HepG2 (cell line): ENCODE results near the gene WNT3. TPM values are rescaled to one million over a fixed set of nuclear protein-coding genes. Genes with fewer than 3 reads are reported as not detected.
A peak's percentile ranks its signal among the peaks of the same experiment; 100 is the strongest.

ENCODE experiments used
- BORCS8-MEF2B ChIP-seq: sonication (generic); formaldehyde crosslinking; IDR thresholded peaks from 2 replicates; pipeline ENCODE4 v1.8.0; 2022; ENCODE audit warnings: mild to moderate bottlenecking, missing genetic modification reagents
- GABPB1 ChIP-seq: IDR thresholded peaks from 2 replicates; pipeline ENCODE4 v1.6.1; 2016; ENCODE audit warnings: mild to moderate bottlenecking, missing genetic modification reagents, moderate library complexity, missing compliant biosample characterization
- GATAD2A ChIP-seq: IDR thresholded peaks from 2 replicates; pipeline ENCODE4 v1.6.1; 2016
- HMG20A ChIP-seq: IDR thresholded peaks from 2 replicates; pipeline ENCODE4 v1.6.1; 2016; ENCODE audit warnings: borderline replicate concordance
- HOMEZ ChIP-seq: IDR thresholded peaks from 2 replicates; pipeline ENCODE4 v1.6.1; 2016; ENCODE audit warnings: low read depth
- MAX ChIP-seq: IDR thresholded peaks from 2 replicates; pipeline ENCODE4 v1.6.1; 2012; ENCODE audit warnings: inconsistent platforms
- PAWR ChIP-seq: sonication (generic); formaldehyde crosslinking; IDR thresholded peaks from 2 replicates; pipeline ENCODE4 v1.4.0; 2020; ENCODE audit warnings: missing genetic modification reagents, mild to moderate bottlenecking, borderline replicate concordance
- RARA ChIP-seq: IDR thresholded peaks from 2 replicates; pipeline ENCODE4 v1.6.1; 2016; ENCODE audit warnings: missing genetic modification reagents, missing compliant biosample characterization
- RBM22 ChIP-seq: fragments of 200-400 bp; formaldehyde crosslinking; optimal IDR thresholded peaks from 2 replicates; pipeline ENCODE3; 2017; ENCODE audit warnings: mild to moderate bottlenecking, low read length, moderate library complexity
- RFX1 ChIP-seq: fragments of 450-650 bp; IDR thresholded peaks from 2 replicates; pipeline ENCODE4 v1.6.1; 2017
- SATB2 ChIP-seq: sonication (generic); formaldehyde crosslinking; IDR thresholded peaks from 2 replicates; pipeline ENCODE4 v1.5.0; 2020; ENCODE audit warnings: missing genetic modification reagents
- SP2 ChIP-seq: sonication (generic); formaldehyde crosslinking; IDR thresholded peaks from 2 replicates; pipeline ENCODE4 v1.5.1; 2020; ENCODE audit warnings: mild to moderate bottlenecking, missing genetic modification reagents
- ZFY ChIP-seq: sonication (generic); formaldehyde crosslinking; IDR thresholded peaks from 2 replicates; pipeline ENCODE4 v1.4.0; 2020; ENCODE audit warnings: missing genetic modification reagents
- ZNF101 ChIP-seq: sonication (generic); formaldehyde crosslinking; IDR thresholded peaks from 2 replicates; pipeline ENCODE4 v1.4.0; 2020; ENCODE audit warnings: mild to moderate bottlenecking, low read depth, missing genetic modification reagents, borderline replicate concordance
- ZNF232 ChIP-seq: sonication (generic); formaldehyde crosslinking; IDR thresholded peaks from 2 replicates; pipeline ENCODE4 v1.4.0; 2020; ENCODE audit warnings: missing genetic modification reagents, borderline replicate concordance
- ZNF619 ChIP-seq: sonication (generic); formaldehyde crosslinking; IDR thresholded peaks from 2 replicates; pipeline ENCODE4 v1.4.0; 2020; ENCODE audit warnings: mild to moderate bottlenecking, missing genetic modification reagents
- ZNF883 ChIP-seq: sonication (generic); formaldehyde crosslinking; IDR thresholded peaks from 2 replicates; pipeline ENCODE4 v1.5.1; 2020; ENCODE audit warnings: mild to moderate bottlenecking, missing genetic modification reagents; ENCODE audit errors: not compliant biosample characterization
- polyA plus RNA-seq, 8 experiments: library from polyadenylated mRNA; depleted of rRNA in 3 of 8; stranded (reverse) in 7 of 8; unstranded in 1 of 8; fragments of >200 nt; fragmentation: Illumina TruSeq in 4 of 8; extraction: Trizol in 4 of 8; gene quantifications; 2 replicates each; pipeline versions ENCODE4 v1.2.1 to v1.2.3, GENCODE V29; 2011 to 2016; ENCODE audit warnings: low read depth in 4 of 8, missing spikeins in 1 of 8, mixed read lengths in 1 of 8; ENCODE audit not compliant: insufficient read depth in 1 of 8
- total RNA-seq, 5 experiments: library from RNA; depleted of rRNA; stranded (reverse); fragments of >200 nt; fragmentation: Illumina TruSeq; extraction: Trizol; gene quantifications; 2 replicates each; pipeline ENCODE4 v1.2.3, GENCODE V29; 2016; ENCODE audit warnings: low read depth in 1 of 5
- TF ChIP-seq, protein P1 (sequence below): sonication (generic); formaldehyde crosslinking; IDR thresholded peaks from 2 replicates; pipeline ENCODE4 v1.5.1; 2020; ENCODE audit warnings: mild to moderate bottlenecking, missing genetic modification reagents, moderate library complexity
- TF ChIP-seq, protein P2 (sequence below): IDR thresholded peaks from 2 replicates; pipeline ENCODE4 v1.6.1; 2018; ENCODE audit warnings: missing genetic modification reagents, mild to moderate bottlenecking, missing compliant biosample characterization
- TF ChIP-seq, protein P3 (sequence below): sonication (generic); formaldehyde crosslinking; IDR thresholded peaks from 2 replicates; pipeline ENCODE4 v1.5.0; 2020; ENCODE audit warnings: missing genetic modification reagents
- TF ChIP-seq, protein P4 (sequence below): sonication (generic); formaldehyde crosslinking; IDR thresholded peaks from 2 replicates; pipeline ENCODE4 v1.4.0; 2020; ENCODE audit warnings: mild to moderate bottlenecking, missing genetic modification reagents

Gene WNT3
- total and polyA plus RNA-seq, 2 of the 13 experiments (the other 11 are each of a cell fraction or from before 2014, with no cell fraction given), result 8.5 to 10.3 TPM

DNA sequence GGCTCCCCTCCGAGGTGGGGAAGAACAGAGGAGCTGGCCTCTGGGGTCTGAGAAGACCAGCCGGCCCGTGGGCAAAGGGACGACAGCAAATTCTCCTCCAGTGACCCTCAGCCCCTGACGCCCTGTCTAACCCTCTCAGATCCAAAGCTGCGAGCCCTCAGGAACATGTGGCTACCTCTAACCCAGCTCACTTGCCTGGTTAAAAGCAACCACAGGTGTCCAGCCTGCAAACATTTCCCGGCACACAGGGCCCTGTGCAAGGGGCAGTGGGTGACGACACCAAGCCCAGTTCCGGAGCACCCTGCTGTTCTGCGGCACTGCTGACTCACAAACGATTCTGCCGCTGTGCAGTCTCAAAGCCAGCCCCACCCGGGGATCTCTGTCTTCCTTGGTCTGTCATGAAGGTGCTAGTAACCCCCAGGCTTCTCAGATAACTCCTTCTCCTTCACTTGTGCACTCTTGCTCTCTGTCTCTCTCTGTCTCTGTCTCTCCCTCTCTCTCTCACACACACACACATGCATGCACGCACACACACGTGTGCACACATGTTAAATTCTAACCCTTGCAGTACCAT, 23.0 kb downstream of the WNT3 start (continued):
- TF ChIP-seq GABPB1 (CRISPR knock-in tag) (peak; percentile 70), PAWR (0 out of 2 replicates have a peak, but pooled peaks have one; percentile 18), ZNF619 (CRISPR knock-in tag) (no peak), RBM22 (no peak), ZNF883 (CRISPR knock-in tag) (no peak), HMG20A (CRISPR knock-in tag) (no peak), RFX1 (no peak), ZNF232 (CRISPR knock-in tag) (no peak), MAX (peak; percentile 58), SP2 (CRISPR knock-in tag) (no peak), GATAD2A (CRISPR knock-in tag) (peak; percentile 69), ZNF101 (CRISPR knock-in tag) (no peak), SATB2 (CRISPR knock-in tag) (no peak), RARA (CRISPR knock-in tag) (0 out of 2 replicates have a peak, but pooled peaks have one; percentile 35), ZFY (CRISPR knock-in tag) (no peak; the same call in 1 of the 2 replicates), BORCS8-MEF2B (no peak), HOMEZ (CRISPR knock-in tag) (peak; percentile 38; the same call in 1 of the 2 replicates)
- TF ChIP-seq, protein P1, sequence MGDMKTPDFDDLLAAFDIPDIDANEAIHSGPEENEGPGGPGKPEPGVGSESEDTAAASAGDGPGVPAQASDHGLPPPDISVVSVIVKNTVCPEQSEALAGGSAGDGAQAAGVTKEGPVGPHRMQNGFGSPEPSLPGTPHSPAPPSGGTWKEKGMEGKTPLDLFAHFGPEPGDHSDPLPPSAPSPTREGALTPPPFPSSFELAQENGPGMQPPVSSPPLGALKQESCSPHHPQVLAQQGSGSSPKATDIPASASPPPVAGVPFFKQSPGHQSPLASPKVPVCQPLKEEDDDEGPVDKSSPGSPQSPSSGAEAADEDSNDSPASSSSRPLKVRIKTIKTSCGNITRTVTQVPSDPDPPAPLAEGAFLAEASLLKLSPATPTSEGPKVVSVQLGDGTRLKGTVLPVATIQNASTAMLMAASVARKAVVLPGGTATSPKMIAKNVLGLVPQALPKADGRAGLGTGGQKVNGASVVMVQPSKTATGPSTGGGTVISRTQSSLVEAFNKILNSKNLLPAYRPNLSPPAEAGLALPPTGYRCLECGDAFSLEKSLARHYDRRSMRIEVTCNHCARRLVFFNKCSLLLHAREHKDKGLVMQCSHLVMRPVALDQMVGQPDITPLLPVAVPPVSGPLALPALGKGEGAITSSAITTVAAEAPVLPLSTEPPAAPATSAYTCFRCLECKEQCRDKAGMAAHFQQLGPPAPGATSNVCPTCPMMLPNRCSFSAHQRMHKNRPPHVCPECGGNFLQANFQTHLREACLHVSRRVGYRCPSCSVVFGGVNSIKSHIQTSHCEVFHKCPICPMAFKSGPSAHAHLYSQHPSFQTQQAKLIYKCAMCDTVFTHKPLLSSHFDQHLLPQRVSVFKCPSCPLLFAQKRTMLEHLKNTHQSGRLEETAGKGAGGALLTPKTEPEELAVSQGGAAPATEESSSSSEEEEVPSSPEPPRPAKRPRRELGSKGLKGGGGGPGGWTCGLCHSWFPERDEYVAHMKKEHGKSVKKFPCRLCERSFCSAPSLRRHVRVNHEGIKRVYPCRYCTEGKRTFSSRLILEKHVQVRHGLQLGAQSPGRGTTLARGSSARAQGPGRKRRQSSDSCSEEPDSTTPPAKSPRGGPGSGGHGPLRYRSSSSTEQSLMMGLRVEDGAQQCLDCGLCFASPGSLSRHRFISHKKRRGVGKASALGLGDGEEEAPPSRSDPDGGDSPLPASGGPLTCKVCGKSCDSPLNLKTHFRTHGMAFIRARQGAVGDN, result peak; percentile 78
- TF ChIP-seq, protein P2, sequence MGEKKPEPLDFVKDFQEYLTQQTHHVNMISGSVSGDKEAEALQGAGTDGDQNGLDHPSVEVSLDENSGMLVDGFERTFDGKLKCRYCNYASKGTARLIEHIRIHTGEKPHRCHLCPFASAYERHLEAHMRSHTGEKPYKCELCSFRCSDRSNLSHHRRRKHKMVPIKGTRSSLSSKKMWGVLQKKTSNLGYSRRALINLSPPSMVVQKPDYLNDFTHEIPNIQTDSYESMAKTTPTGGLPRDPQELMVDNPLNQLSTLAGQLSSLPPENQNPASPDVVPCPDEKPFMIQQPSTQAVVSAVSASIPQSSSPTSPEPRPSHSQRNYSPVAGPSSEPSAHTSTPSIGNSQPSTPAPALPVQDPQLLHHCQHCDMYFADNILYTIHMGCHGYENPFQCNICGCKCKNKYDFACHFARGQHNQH, result peak; percentile 67; the same call in 1 of the 2 replicates
- TF ChIP-seq, protein P3, sequence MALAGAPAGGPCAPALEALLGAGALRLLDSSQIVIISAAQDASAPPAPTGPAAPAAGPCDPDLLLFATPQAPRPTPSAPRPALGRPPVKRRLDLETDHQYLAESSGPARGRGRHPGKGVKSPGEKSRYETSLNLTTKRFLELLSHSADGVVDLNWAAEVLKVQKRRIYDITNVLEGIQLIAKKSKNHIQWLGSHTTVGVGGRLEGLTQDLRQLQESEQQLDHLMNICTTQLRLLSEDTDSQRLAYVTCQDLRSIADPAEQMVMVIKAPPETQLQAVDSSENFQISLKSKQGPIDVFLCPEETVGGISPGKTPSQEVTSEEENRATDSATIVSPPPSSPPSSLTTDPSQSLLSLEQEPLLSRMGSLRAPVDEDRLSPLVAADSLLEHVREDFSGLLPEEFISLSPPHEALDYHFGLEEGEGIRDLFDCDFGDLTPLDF (CRISPR knock-in tag), result no peak
- TF ChIP-seq, protein P4, sequence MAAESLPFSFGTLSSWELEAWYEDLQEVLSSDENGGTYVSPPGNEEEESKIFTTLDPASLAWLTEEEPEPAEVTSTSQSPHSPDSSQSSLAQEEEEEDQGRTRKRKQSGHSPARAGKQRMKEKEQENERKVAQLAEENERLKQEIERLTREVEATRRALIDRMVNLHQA (CRISPR knock-in tag), result no peak
